HG03039 (cell line): ENCODE results near the gene DLGAP4.
"Not testable (repeated sequence)": the region's sequence is repeated elsewhere in the genome, so short reads cannot be mapped to it uniquely, and the experiment has no call there.

Experiments
- ATAC-seq: cut with Tn5 transposase; IDR thresholded peaks from one replicate; pipeline ENCODE4 v1.9.1; 2021; ENCODE audit warnings: mild to moderate bottlenecking, moderate library complexity; ENCODE audit not compliant: unreplicated experiment

Gene DLGAP4

DNA sequence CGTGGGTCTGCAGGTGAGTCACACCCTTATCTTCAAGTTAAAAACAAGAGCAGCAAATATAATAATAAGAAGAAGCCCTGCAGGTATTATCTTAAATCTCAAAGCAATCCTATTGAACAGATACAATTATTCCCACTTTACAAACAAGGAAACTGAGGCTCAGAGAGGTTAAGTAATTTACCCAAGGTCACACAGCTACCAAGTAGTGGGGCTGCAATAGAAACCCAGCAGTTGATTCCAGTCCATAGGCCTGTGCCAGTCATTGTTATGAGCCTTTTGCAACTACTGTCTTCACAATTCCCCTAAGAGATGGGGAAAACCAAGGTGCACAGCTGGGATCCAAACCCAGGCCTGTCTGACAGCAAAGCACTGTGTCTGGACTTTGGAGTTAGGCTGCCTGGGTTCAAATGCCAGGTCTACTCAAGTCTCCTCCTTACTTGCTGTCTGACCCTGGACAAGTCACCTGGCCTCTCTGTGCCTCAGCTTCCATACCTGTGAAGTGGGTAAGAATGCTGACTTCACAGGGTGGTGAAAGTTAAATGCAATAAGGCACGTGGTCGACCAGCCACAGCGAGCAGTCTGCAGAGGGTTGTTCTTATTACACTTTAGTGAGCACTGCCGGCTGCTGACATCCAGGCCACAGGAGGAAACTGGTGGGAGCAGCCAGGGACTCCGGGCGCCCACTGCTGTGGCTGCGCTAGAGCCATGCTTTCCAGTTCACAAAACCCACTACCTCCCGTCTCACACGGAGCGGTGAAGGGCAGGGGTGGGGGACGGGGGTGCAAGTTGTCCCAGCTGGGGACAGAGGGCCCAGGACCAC is 241.3 kb downstream of the DLGAP4 start:
- ATAC-seq: no peak

DNA sequence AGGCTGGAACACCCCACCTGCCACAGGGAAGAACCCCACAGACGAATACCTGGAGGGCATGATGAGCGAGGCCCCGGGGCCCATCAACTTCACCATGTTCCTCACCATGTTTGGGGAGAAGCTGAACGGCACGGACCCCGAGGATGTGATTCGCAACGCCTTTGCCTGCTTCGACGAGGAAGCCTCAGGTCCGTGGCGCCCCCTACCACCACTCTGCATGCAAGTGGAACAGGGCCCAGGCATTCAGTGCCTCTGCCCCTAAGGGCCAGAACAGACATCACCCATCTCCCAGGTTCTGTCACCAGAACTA is 241.8 kb downstream of the DLGAP4 start:
- no peak for ATAC-seq

DNA sequence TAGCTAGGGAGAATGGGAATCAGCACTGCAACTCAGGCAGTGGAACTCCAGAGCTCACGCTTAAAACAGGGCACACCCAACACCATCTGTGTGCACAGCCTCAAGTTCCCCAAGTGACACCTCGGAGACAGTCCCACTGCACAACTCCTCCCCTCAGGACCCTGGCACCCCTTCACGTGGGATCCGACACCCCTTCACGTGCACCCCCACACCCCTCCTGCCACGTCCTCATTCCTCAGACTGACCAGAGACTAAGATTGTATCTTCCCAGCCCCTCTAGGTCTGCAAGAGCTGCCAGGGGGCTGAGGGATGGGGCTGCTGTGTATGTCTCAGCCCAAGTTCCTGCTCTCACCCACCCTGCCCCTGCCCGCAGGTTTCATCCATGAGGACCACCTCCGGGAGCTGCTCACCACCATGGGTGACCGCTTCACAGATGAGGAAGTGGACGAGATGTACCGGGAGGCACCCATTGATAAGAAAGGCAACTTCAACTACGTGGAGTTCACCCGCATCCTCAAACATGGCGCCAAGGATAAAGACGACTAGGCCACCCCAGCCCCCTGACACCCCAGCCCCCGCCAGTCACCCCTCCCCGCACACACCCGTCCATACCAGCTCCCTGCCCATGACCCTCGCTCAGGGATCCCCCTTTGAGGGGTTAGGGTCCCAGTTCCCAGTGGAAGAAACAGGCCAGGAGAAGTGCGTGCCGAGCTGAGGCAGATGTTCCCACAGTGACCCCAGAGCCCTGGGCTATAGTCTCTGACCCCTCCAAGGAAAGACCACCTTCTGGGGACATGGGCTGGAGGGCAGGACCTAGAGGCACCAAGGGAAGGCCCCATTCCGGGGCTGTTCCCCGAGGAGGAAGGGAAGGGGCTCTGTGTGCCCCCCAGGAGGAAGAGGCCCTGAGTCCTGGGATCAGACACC is 242.8 kb downstream of the DLGAP4 start:
- no peak for ATAC-seq

DNA sequence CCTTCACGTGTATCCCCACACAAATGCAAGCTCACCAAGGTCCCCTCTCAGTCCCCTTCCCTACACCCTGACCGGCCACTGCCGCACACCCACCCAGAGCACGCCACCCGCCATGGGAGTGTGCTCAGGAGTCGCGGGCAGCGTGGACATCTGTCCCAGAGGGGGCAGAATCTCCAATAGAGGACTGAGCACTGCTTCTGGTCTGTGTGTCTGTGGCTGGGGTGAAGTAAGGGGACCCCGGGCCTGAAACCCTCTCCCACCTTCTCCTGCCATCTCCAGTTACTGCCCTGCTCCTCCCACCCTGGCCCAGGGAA is 243.4 kb downstream of the DLGAP4 start:
- ATAC-seq: no peak

DNA sequence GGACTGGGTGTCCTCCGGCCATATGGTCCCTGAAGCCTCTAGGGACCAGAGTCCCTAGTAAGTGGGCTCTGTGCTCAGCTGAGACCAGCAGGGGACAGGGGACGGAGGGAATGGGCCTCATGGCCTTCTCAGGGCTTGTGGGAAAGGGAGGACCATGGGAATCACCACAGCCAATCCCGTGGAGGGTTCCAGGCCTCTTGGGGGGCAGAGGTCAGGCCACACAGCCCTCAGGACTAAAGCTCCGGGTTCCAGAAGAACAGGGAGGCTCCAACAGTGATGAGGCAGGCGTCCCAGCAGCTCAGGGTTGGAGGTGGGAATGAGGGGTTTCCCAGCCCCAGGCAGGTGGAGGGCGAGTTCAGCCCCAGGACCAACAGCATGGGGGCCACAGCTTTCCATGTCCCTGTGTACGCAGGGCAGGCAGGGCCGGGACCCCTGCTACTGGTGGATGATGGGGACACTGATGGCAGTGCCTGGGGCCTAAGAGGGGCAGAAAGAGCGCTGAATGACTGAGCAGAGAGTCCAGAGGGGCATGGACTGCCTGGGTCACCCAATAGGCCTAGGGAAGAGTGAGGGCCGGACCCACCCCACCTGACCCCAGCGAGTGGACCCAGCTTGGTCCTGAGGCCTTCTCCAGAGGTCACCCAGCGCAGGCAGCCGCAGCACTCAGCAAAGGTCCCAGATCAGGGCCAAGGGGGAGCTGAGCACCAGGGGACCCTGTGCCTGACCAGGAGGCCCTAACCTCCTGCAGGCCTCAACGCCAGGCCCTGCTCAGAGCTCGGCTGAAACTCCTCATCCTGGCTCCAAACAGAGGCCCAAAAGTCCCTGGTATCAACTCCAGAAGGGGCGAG is 244.0 kb downstream of the DLGAP4 start:
- no peak for ATAC-seq

DNA sequence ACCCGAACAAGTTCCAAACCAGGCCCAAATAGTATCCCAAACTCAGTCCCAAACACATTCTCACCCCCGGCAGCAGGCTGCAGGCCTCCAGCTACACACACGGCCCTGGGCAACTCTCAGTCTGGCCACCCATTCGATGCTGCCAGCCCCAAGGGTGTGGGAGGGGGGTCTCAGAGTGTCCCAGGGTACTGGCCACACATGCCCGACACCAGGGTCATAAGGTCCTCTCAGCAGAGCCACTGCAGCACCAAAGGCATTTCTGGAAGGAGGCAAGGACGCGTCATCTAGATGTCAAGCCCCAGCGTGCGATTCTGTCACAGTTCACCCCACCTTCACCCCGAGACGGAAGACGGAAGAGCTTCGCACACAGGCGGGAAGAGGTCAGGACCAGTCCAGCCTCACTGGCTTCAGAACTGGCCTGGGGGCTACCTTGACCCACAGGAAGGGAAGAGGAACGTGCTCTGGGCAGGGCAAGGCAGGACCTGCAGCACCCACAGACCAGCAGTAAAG is 244.7 kb downstream of the DLGAP4 start:
- no peak for ATAC-seq

DNA sequence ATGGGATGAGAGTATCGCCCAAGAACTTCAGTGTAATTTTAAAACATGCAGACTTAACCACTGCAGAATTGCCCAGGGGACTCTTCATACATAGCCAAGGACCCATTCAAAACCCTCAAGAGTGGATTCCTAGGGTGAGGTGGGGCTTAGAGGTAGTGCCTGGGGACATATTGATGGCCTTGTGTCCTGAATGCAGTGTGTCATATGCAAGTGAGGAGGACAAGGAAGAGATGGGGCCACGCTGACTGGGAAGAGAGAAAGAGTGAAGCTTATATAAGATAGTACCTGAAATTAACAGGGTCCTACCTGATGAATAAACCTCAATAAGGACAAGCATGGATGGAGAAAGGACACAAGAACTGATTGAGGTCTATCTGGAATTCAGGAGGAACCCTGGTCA is 249.1 kb downstream of the DLGAP4 start:
- ATAC-seq: no peak

DNA sequence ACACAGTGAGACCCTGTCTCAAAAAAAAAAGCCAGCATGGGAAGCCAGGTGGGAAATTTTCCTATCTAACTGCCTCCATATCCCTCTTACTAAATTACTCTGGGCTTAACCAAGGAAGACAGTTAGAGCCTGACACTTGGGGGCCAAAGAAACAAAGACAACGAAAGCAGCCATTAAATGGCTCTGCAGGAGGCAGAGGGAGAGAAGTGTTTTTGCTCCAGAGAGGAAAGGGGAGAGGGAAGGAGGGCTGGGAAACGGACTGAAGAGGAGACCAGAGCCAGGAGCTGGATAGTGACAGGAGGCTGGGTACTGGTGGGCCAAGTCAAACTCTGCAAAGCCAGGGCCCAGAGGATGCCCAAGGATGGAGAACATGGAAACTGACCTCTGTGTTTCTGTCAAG is 256.6 kb downstream of the DLGAP4 start:
- ATAC-seq: no peak

DNA sequence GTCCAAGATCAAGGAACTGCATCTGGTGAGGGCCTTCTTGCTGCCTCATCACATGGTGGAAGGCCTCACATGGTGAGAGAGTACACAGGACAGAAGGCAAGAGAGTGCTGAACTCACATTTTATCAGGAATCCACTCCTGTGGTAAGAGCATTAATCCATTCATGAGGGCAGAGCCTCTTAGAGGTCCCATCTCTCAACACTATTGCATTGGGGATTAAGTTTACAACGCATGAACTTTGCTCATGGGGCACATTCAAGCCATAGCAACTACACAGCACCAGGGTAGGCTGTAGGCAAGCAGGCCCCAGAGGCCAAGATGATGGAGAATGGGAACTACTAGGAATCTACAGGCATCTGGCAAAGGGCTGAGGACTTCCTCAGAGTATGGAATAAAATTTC is 257.2 kb downstream of the DLGAP4 start:
- no peak for ATAC-seq

DNA sequence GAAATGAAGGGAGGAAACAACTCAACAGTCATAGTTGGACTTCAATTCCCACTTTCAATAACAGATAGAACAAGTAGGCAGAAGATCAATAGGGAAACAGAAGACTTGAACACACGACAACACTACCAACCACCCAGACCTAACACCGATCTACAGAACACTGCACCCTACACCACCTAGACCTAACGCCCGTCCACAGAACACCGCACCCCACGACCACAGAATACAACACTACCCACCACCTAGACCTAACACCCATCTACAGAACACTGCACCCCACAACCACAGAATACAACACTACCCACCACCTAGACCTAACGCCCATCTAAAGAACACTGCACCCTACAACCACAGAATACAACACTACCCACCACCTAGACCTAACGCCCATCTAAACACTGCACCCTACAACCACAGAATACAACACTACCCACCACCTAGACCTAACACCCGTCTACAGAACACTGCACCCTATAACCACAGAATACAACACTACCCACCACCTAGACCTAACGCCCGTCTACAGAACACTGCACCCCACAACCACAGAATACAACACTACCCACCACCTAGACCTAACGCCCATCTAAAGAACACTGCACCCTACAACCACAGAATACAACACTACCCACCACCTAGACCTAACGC is 258.1 kb downstream of the DLGAP4 start:
- ATAC-seq: not testable (repeated sequence)

DNA sequence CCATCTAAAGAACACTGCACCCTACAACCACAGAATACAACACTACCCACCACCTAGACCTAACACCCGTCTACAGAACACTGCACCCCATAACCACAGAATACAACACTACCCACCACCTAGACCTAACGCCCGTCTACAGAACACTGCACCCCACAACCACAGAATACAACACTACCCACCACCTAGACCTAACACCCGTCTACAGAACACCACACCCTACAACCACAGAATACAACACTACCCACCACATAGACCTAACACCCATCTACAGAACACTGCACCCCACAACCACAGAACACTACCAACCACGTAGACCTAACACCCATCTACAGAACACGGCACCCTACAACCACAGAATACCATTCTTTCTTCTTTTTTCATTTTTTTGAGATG is 258.6 kb downstream of the DLGAP4 start:
- not testable (repeated sequence) for ATAC-seq

DNA sequence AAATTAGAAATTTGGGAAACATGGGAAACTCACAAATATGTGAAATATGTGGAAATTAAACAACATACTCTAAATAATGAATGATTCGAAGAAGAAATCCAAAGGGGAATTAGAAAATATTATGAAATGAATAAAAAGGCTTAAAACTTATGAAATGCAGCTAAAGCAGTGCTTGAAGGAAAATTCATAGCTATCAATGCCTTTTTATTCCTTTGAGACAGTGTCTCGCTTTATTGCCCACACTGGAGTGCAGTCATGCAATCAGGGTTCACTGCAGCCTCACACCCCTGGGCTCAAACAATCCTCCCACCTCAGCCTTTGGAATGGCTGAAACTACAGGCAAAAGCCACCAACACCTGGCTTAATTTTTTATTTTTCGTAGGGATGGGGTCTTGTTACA is 259.4 kb downstream of the DLGAP4 start:
- no peak for ATAC-seq

DNA sequence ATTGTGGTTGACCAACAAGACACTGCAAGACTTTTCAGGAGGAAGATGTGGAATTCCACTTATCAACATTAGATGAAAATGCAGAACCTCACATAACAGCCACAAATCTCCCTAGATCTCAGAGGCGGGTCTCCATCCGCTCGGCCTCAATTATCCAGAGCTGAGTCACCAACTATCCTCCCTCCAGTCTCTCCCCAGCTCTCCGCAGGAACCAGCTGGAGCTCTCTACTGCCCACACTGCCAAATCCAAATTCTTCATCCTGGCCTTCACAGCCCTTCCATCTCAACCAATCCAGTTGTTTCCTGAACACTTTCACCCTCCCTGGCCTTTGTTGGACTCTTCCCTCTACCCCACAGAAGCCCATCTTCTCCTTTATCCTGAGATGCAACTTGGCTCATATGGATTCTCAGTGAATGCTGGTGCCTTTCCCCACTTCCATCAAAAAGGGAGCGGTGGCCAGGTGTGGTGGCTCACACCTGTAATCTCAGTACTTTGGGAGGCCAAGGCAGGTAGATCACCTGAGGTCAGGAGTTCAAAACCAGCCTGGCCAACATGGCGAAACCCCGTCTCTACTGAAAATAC is 263.8 kb downstream of the DLGAP4 start:
- no peak for ATAC-seq

DNA sequence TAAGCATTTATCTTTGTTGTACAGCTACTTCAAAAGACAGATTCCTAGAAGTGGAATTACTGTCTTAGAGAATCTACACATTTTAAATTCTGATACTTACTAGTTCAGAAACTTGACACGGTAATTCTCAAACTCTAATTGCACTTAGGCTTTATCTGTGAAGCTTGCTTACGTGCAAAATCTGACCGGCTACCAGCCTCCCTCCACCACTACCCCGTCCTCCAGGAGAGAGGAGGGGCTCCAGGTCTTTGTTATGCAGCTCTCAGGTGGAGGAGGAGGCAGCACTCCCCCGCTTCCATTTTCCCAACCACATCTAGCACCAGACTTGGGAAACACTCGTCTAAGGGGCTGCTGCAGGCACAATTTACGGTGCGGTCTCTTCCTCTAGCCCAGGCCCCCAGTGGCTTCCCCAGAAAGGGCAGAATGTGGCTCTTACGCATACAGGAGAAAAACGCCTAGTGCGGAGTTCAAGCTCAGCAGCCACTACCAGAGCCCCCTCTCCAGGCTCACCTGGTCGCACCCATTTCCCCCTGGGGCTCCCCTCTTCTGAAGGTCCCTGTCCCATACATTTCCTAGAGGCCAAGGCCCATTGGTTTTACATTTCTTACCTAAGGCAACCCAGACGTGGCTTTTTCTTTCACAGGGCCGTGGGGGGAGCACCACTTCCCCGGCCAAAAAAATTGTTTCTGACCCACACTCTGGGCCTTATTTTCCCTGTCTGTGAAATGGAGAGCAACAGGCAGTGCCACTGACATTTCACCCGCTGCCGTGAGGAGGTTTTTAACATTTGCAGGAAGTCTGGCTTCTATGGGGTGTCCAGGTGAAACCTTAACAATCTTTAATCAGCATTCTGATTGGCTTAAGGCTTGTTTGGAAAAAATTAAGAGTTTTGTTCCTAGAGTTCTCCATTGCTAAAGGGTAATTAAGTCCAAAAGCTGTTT is 265.7 kb downstream of the DLGAP4 start:
- no peak for ATAC-seq

DNA sequence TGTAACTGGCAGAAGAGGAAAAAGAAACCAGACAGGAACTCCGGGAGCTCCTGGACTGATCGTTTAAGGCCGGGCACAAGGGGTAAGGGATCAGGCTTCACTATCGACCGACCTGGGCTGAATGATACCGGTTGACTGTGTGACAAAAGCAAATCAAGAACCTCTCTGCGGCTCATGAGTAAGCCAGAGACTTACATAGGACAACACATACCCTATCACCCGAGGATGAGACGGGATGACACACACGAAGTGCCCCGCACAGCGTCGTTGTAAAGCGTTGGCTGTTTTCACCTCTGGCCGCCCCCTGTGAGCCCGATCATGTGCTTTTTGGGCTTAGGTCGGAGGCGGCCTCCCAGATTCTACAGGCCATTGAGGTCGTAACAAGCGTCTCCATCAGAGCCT is 266.6 kb downstream of the DLGAP4 start:
- peak; percentile 14 for ATAC-seq

DNA sequence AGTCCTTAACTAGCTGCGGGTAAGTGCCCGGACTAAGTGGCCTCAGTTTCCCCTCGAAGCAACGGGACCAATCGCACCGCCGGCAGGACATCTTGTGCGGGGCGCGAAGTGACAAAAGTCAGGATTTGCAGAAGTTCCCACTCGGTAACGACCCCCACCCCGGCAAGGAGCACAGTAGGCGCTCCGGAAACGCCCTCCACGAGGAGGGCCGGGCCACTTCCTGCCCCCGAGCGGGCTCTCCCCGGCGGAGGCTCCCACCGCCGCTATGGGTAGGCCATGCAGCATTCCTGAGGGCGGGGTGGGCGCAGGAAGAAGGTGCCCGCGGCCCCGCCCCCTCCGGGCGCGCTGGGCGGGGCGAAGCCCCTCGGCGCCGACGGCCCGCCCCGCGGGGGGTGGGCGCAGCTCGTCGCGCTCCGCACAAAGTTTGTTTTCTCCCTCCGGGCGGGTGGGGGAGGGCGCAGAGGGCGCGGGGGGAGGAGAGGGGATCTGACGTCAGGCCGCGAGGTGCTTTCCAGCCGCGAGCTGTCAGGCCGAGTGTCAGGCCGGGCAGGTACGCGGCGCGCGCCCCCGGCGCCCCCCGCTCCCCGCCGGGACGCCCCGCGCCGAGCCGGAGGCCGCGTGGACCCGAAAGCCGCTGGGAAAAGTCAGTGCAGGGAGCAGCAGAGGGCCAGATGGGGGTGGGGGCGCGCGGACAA is 267.1 kb downstream of the DLGAP4 start, which contains the start of gene TGIF2:
TSS of gene TGIF2 (plus strand) at position 495 of the 695 bp plus-strand sequence. CDS start 5,178 bp downstream, outside the sequence.
- ATAC-seq: peak; percentile 59

DNA sequence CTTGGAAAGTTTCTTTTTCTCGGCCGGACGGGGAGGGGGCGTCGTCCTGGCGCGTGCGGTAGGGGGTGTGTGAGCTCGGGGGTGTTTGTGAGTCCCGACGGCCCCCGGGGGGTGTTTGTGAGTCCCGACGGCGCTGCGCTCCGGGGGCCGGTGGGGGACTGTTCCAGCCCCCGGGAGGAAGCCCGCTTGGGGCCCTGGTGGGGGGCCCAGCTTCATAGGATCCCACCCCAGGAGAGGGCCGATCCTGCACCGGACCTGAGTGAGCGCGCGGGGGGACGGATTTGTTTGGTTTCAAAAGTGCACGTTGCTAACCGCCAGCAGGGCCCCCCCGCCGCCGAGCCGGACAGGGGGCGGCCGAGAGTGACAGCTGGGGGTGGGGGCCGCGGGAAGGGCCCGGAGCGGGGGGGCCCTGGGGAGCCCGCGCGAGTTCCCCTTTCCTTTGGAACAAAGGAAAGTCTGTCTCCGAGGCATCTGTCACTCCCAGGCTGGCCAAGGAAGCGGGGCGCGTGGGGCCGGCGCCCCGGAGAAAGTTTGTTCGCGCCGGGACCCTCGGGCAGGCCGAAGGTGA is 267.7 kb downstream of the DLGAP4 start:
- no peak for ATAC-seq
